SU-DHL-6 (cell line): ENCODE measurements around the gene HSPA8.
A peak's percentile ranks its signal among the peaks of the same experiment; 100 is the strongest.

Experiments
- H2AFZ ChIP-seq: fragments of 200-600 bp; sonication (generic); 2 replicates; pipeline ENCODE4 v1.6.1; 2014; ENCODE audit warnings: low read depth, mild to moderate bottlenecking, moderate library complexity, mixed read lengths, antibody characterized with exemption, low read length; ENCODE audit not compliant: severe bottlenecking
- H3F3A ChIP-seq: fragments of 200-600 bp; shearing (Covaris generic); 2 replicates; pipeline ENCODE4 v1.6.0; 2016; ENCODE audit warnings: antibody characterized with exemption, mild to moderate bottlenecking; ENCODE audit not compliant: insufficient read depth
- H3K27ac ChIP-seq: fragments of 200-600 bp; sonication (generic); 2 replicates; pipeline ENCODE4 v1.5.1; 2016; ENCODE audit warnings: low read depth, mild to moderate bottlenecking, low read length, moderate library complexity, mixed read lengths
- H3K27me3 ChIP-seq: fragments of 200-600 bp; sonication (generic), shearing (Covaris generic); 2 replicates; pipeline ENCODE4 v1.6.0; 2014; ENCODE audit warnings: mild to moderate bottlenecking, low read length
- H3K36me3 ChIP-seq: fragments of 200-600 bp; sonication (generic); 2 replicates; pipeline ENCODE4 v1.6.1; 2014; ENCODE audit warnings: mild to moderate bottlenecking, low read length, mixed read lengths
- H3K4me2 ChIP-seq: fragments of 300-600, 200-600 bp; shearing (Covaris generic), sonication (generic); 2 replicates; pipeline ENCODE4 v1.6.0; 2014; ENCODE audit warnings: low read length, low read depth, mild to moderate bottlenecking; ENCODE audit not compliant: poor library complexity, severe bottlenecking
- H3K4me3 ChIP-seq: fragments of 200-600 bp; sonication (generic); 2 replicates; pipeline ENCODE4 v1.5.1; 2014; ENCODE audit warnings: antibody characterized with exemption, low read length, mild to moderate bottlenecking, mixed read lengths; ENCODE audit not compliant: insufficient read depth, poor library complexity, severe bottlenecking
- H3K79me2 ChIP-seq: fragments of 200-600 bp; sonication (generic); 2 replicates; pipeline ENCODE4 v1.6.1; 2014; ENCODE audit warnings: mild to moderate bottlenecking, low read length, moderate library complexity; ENCODE audit not compliant: insufficient read depth
- H3K9ac ChIP-seq: fragments of 200-600 bp; sonication (generic); 2 replicates; pipeline ENCODE4 v1.7.0; 2014; ENCODE audit warnings: mild to moderate bottlenecking, low read length
- H3K9me2 ChIP-seq: fragments of 200-600 bp; sonication (generic); replicated peaks from 2 replicates; pipeline ENCODE4 v1.6.1; 2014; ENCODE audit warnings: low read length; ENCODE audit not compliant: insufficient read depth
- H3K9me3 ChIP-seq: fragments of 200-600 bp; sonication (generic); 2 replicates; pipeline ENCODE4 v1.6.1; 2014; ENCODE audit warnings: low read length, mixed read lengths; ENCODE audit not compliant: insufficient read depth
- H4K20me1 ChIP-seq: fragments of 200-600 bp; sonication (generic); 2 replicates; pipeline ENCODE4 v1.6.1; 2014; ENCODE audit warnings: low read depth, mild to moderate bottlenecking, antibody characterized with exemption, low read length, moderate library complexity, mixed read lengths
- CTCF ChIP-seq: fragments of 200-600 bp; sonication (generic); IDR thresholded peaks from one replicate; pipeline ENCODE4 v1.5.1; 2017; ENCODE audit warnings: antibody characterized with exemption, mild to moderate bottlenecking, low read length, moderate library complexity; ENCODE audit not compliant: insufficient read depth, poor library complexity, severe bottlenecking
- EZH2phosphoT487 ChIP-seq: fragments of 200-600 bp; sonication (generic), shearing (Covaris generic); conservative IDR thresholded peaks from 2 replicates; pipeline ENCODE4 v1.6.1; 2018; ENCODE audit warnings: mild to moderate bottlenecking, antibody characterized with exemption, low read length, moderate library complexity, mixed read lengths

The HSPA8 gene

DNA sequence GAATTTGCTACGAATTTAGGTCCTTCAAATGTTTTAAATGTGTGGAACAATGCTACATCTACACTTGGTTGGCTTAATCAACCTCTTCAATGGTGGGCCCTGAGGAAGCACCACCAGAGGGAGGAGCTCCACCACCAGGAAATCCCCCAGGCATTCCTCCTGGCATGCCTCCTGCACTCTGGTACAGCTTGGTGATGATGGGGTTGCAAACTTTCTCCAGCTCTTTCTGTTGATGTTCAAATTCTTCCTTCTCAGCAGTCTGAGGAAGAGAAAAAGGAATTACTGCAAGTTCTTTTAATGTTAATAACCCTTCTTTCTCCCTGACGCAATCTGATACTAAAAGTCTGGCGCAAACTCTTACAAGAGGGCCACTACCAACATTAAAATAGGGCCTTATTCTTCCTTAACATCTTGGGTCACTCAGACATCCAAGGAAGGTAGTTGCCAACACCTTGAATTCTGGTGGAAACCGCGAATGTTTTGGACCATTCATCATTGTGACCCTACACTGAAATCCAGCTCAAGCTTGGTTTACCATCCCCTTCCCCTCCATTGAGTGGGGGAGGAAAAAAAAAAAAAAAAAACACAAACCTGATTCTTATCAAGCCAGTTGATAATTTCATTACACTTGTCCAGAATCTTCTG lies 4.2 kb downstream of the HSPA8 start:
- no peak overlapping the region for H3K27ac ChIP-seq
- H3K27me3 ChIP-seq = no peaks in the 10 kb centered on the region
- no peaks in the 10 kb centered on the region for H3K9me2 ChIP-seq
- peaks cover 91% of the 10 kb centered on the region for H3F3A ChIP-seq
- no peak for TF ChIP-seq EZH2phosphoT487
- no peak for TF ChIP-seq CTCF
- peaks cover 24% of the 10 kb centered on the region for H3K79me2 ChIP-seq
- H3K4me2 ChIP-seq = no peak overlapping the region
- peaks cover 60% of the 10 kb centered on the region for H3K36me3 ChIP-seq
- peaks cover 46% of the 10 kb centered on the region for H4K20me1 ChIP-seq
- no peak overlapping the region for H3K9ac ChIP-seq
- no peak overlapping the region for H2AFZ ChIP-seq
- no peak overlapping the region for H3K4me3 ChIP-seq
- no peaks in the 10 kb centered on the region for H3K9me3 ChIP-seq

DNA sequence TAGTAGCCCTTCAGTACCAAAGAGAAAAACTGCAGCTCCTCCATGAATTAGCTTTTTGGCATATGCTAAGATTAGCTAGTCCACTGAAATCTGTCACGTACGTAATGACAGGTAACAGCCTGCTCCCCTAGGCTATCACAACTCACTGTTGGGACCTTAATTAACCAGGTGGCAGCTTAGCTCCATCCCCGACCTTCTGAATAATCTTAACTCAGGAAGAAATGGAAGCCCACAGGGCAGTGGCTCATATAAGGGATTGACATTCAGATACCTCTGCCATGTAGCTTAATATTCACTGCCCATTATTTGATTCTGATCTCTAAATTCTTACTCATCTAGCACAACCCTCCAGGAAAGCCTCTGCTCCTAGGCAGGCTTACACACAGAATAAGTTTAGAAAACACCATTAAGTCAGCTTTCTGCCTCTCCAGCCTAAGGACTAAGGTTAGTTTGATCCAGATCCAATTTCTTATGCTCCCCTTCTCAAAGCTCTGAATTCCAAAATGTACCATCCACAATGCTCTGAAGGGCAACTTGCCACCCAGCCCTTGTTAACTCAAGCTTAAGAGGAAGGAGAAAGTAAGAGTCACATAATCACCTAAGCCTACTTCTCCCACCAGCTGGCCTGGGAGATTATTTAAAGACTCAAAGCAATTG lies 5.0 kb downstream of the HSPA8 start:
- no peak overlapping the region for H3K9ac ChIP-seq

GRCh38 chr11:123055191-123055901 lies 6.6 kb downstream of the HSPA8 start:
- Histone ChIP-seq H3K36me3 (peaks cover 45% of the 10 kb centered on the region), H3K27me3 (no peaks in the 10 kb centered on the region), H4K20me1 (peaks cover 37% of the 10 kb centered on the region), H3K27ac (peak overlapping the region; percentile 37; the same call in 1 of the 2 replicates), H3K79me2 (peaks cover 9% of the 10 kb centered on the region), H3K4me3 (no peak overlapping the region), H3K4me2 (no peak overlapping the region), H3F3A (peaks cover 86% of the 10 kb centered on the region), H3K9me2 (no peaks in the 10 kb centered on the region), H3K9ac (no peak overlapping the region), H2AFZ (no peak overlapping the region), H3K9me3 (no peaks in the 10 kb centered on the region)
- TF ChIP-seq EZH2phosphoT487 (no peak), CTCF (no peak)

More for the DNA sequence above, 5.0 kb downstream of the HSPA8 start:
- H3F3A ChIP-seq = peaks cover 99% of the 10 kb centered on the region
- H3K4me2 ChIP-seq = no peak overlapping the region
- no peaks in the 10 kb centered on the region for H3K27me3 ChIP-seq
- no peak overlapping the region for H2AFZ ChIP-seq
- H4K20me1 ChIP-seq = peaks cover 46% of the 10 kb centered on the region
- H3K4me3 ChIP-seq = no peak overlapping the region
- no peaks in the 10 kb centered on the region for H3K9me3 ChIP-seq
- no peaks in the 10 kb centered on the region for H3K9me2 ChIP-seq
- peaks cover 60% of the 10 kb centered on the region for H3K36me3 ChIP-seq
- TF ChIP-seq EZH2phosphoT487 (no peak), CTCF (no peak)
- peak overlapping the region; percentile 37 for H3K27ac ChIP-seq
- H3K79me2 ChIP-seq = peaks cover 24% of the 10 kb centered on the region
